Nucleus accumbens (tissue), 56 donors: ENCODE measurements around the gene SLC4A9.
"Not testable (repeated sequence)": the region's sequence is repeated elsewhere in the genome, so short reads cannot be mapped to it uniquely, and the experiment has no call there.

ENCODE experiments used
- DNase-seq, 56 donors: peaks; one replicate each; lab custom pipeline; 2025; lab: John Stamatoyannopoulos, UW

Gene SLC4A9

GRCh38 chr5:140393738-140394137, 33.7 kb downstream of the SLC4A9 start:
- no peak for DNase-seq

GRCh38 chr5:140398379-140398811, 38.4 kb downstream of the SLC4A9 start:
- DNase-seq = no peak

GRCh38 chr5:140399979-140400729, 40.2 kb downstream of the SLC4A9 start:
- no peak for DNase-seq

- peak; percentile 81 to 99 (median 95) for DNase-seq
Measured at GRCh38 chr5:140400730-140401361, 40.9 kb downstream of the SLC4A9 start.

GRCh38 chr5:140401362-140402257, 41.6 kb downstream of the SLC4A9 start, which contains the start of gene ANKHD1:
Gene ANKHD1 (plus strand): TSS chr5:140401833. CDS start chr5:140401968, 135 bp downstream.
- DNase-seq = peak; percentile 92 to 100 (median 98)

GRCh38 chr5:140402258-140403074, 42.5 kb downstream of the SLC4A9 start:
- peak in 35 of 56 donors; percentile 1 to 51 (median 25) for DNase-seq

GRCh38 chr5:140403613-140404012, 43.6 kb downstream of the SLC4A9 start:
- DNase-seq = no peak

- no peak for DNase-seq
Measured at GRCh38 chr5:140408750-140409241, 48.8 kb downstream of the SLC4A9 start.

GRCh38 chr5:140413230-140413629, 53.2 kb downstream of the SLC4A9 start:
- no peak for DNase-seq

- no peak for DNase-seq
Measured at GRCh38 chr5:140417235-140417634, 57.2 kb downstream of the SLC4A9 start.

- DNase-seq = no peak
Measured at GRCh38 chr5:140418862-140419520, 59.0 kb downstream of the SLC4A9 start.

GRCh38 chr5:140420226-140420570, 60.2 kb downstream of the SLC4A9 start:
- DNase-seq = no peak

- no peak for DNase-seq
Measured at GRCh38 chr5:140420665-140421361, 60.8 kb downstream of the SLC4A9 start.

- not testable (repeated sequence) for DNase-seq
Measured at GRCh38 chr5:140421375-140421774, 61.4 kb downstream of the SLC4A9 start.

GRCh38 chr5:140423609-140424008, 63.6 kb downstream of the SLC4A9 start:
- DNase-seq = no peak

- no peak for DNase-seq
Measured at GRCh38 chr5:140424135-140424534, 64.1 kb downstream of the SLC4A9 start.
